HepG2 (cell line): ENCODE results near the gene CEACAM21. TPM values are rescaled to one million over a fixed set of nuclear protein-coding genes. Genes with fewer than 3 reads are reported as not detected.

Experiments used
- ATAC-seq: fragments of 200-7000 bp; cut with Tn5 transposase; 3 replicates; pipeline ENCODE4 v1.9.1; 2020; ENCODE audit warnings: mild to moderate bottlenecking, moderate library complexity
- BruUV-seq: library from RNA; stranded (reverse); fragments of 400-500 nt; replicated peaks from 2 replicates; lab custom pipeline; 2021; lab: Mats Ljungman, UMichigan
- CTCF ChIA-PET: fragments of 300-600 bp; formaldehyde crosslinking; extraction: SDS; loops from one replicate; lab custom pipeline; 2021; ENCODE audit warnings: low total read pairs, inconsistent platforms, low intra/inter-chr PET ratio; lab: Yijun Ruan, JAX
- POLR2A ChIA-PET: fragments of 350-600 bp; sonication (Branson Sonifier 250); formaldehyde crosslinking; loops from one replicate; lab custom pipeline; 2020; ENCODE audit warnings: antibody characterized with exemption, inconsistent platforms; lab: Yijun Ruan, JAX
- DNase-seq: peaks from one replicate; pipeline ENCODE4 v3.0.0-alpha.2; 2015; ENCODE audit warnings: low spot score
- FAIRE-seq: peaks from 3 replicates; lab custom pipeline; 2011; peaks lifted over from hg19 to GRCh38; lab: Jason Lieb, UNC
- H2AFZ ChIP-seq: one replicate; pipeline ENCODE4 v1.6.1; 2011; ENCODE audit warnings: low read length, inconsistent platforms
- H3K27ac ChIP-seq: fragments of 300-600 bp; 3 replicates; pipeline ENCODE4 v1.8.0; 2011; ENCODE audit warnings: mixed run types, mild to moderate bottlenecking, mixed read lengths, low read length, inconsistent platforms; ENCODE audit not compliant: insufficient read depth; ENCODE audit errors: extremely low read length
- H3K27me3 ChIP-seq, 2 experiments: fragments of 200-600 bp in 1 of 2; 2 replicates in 1 of 2; 3 replicates in 1 of 2; pipeline versions ENCODE4 v1.6.0 to v1.8.0; 2011; ENCODE audit warnings: low read length in 2 of 2, mild to moderate bottlenecking in 2 of 2, moderate library complexity in 2 of 2, inconsistent platforms in 1 of 2; ENCODE audit not compliant: insufficient read depth in 2 of 2, control insufficient read depth in 1 of 2
- H3K36me3 ChIP-seq, 2 experiments: fragments of 200-600 bp in 1 of 2; replicated peaks in 1 of 2; 2 replicates in 1 of 2; 3 replicates in 1 of 2; pipeline versions ENCODE4 v1.5.1 to v1.8.0; 2011; ENCODE audit warnings: low read length in 2 of 2, inconsistent platforms in 1 of 2; ENCODE audit not compliant: insufficient read depth in 2 of 2, control insufficient read depth in 1 of 2
- H3K4me1 ChIP-seq: 2 replicates; pipeline ENCODE4 v1.5.1; 2012; ENCODE audit warnings: low read length, inconsistent platforms; ENCODE audit not compliant: insufficient read depth
- H3K4me2 ChIP-seq: 2 replicates; pipeline ENCODE4 v1.6.0; 2011; ENCODE audit warnings: low read depth, low read length, inconsistent platforms
- H3K4me3 ChIP-seq, 3 experiments: fragments of 200-600 bp in 1 of 3; sonication (generic), shearing (Covaris generic) in 1 of 3; replicated peaks in 1 of 3; 2 replicates each; pipeline ENCODE4 v1.5.1; 2011 to 2016; ENCODE audit warnings: low read length in 3 of 3, inconsistent platforms in 2 of 3, low read depth in 2 of 3, mild to moderate bottlenecking in 2 of 3, control low read depth in 1 of 3, mixed read lengths in 1 of 3; ENCODE audit not compliant: insufficient read depth in 1 of 3
- H3K79me2 ChIP-seq: one replicate; pipeline ENCODE4 v1.6.1; 2011; ENCODE audit warnings: low read length, inconsistent platforms; ENCODE audit not compliant: insufficient read depth
- H3K9ac ChIP-seq: 2 replicates; pipeline ENCODE4 v1.6.0; 2011; ENCODE audit warnings: mild to moderate bottlenecking, low read depth, low read length, inconsistent platforms; ENCODE audit not compliant: insufficient read depth
- H3K9me3 ChIP-seq: 2 replicates; pipeline ENCODE4 v1.5.1; 2012; ENCODE audit warnings: mild to moderate bottlenecking, low read length
- H4K20me1 ChIP-seq: 2 replicates; pipeline ENCODE4 v1.6.0; 2011; ENCODE audit warnings: inconsistent platforms, mild to moderate bottlenecking, low read length, moderate library complexity; ENCODE audit not compliant: insufficient read depth
- FOSL1 ChIP-seq: sonication (generic); formaldehyde crosslinking; IDR thresholded peaks from 2 replicates; pipeline ENCODE4 v1.9.0; 2021; ENCODE audit warnings: missing genetic modification reagents, borderline replicate concordance
- HDAC6 ChIP-seq: fragments of 200-600 bp; sonication (generic); IDR thresholded peaks from 2 replicates; pipeline ENCODE4 v1.7.0; 2017; ENCODE audit warnings: mild to moderate bottlenecking, antibody characterized with exemption, low read length, low read depth
- MAFF ChIP-seq: IDR thresholded peaks from 2 replicates; pipeline ENCODE4 v1.6.1; 2011; ENCODE audit warnings: low read depth, low read length, improper control_type of control experiment
- MAFK ChIP-seq, 2 experiments: IDR thresholded peaks in 1 of 2; conservative IDR thresholded peaks in 1 of 2; 2 replicates each; pipeline ENCODE4 v1.6.1; 2011; ENCODE audit warnings: improper control_type of control experiment in 2 of 2, low read length in 2 of 2
- MTF2 ChIP-seq: sonication (generic); formaldehyde crosslinking; IDR thresholded peaks from 2 replicates; pipeline ENCODE4 v1.5.0; 2020; ENCODE audit warnings: missing genetic modification reagents, borderline replicate concordance
- NFRKB ChIP-seq: fragments of 450-650 bp; IDR thresholded peaks from 2 replicates; pipeline ENCODE4 v1.6.1; 2017
- NFYC ChIP-seq: IDR thresholded peaks from 2 replicates; pipeline ENCODE4 v1.6.1; 2016; ENCODE audit warnings: missing genetic modification reagents, missing compliant biosample characterization
- NR2C2 ChIP-seq: sonication (generic); formaldehyde crosslinking; IDR thresholded peaks from 2 replicates; pipeline ENCODE4 v1.4.0; 2020; ENCODE audit warnings: missing genetic modification reagents, mild to moderate bottlenecking, moderate library complexity, borderline replicate concordance
- RARG ChIP-seq: sonication (generic); formaldehyde crosslinking; IDR thresholded peaks from 2 replicates; pipeline ENCODE4 v1.4.0; 2020; ENCODE audit warnings: low read depth, mild to moderate bottlenecking, missing genetic modification reagents
- SMC3 ChIP-seq: IDR thresholded peaks from 2 replicates; pipeline ENCODE4 v1.6.1; 2011; ENCODE audit warnings: low read length, improper control_type of control experiment
- XBP1 ChIP-seq: sonication (generic); formaldehyde crosslinking; IDR thresholded peaks from 2 replicates; pipeline ENCODE4 v1.5.0; 2020; ENCODE audit warnings: missing genetic modification reagents
- ZNF12 ChIP-seq: sonication (generic); formaldehyde crosslinking; IDR thresholded peaks from 2 replicates; pipeline ENCODE4 v1.5.0; 2020; ENCODE audit warnings: missing genetic modification reagents
- ZNF124 ChIP-seq: sonication (generic); formaldehyde crosslinking; IDR thresholded peaks from 2 replicates; pipeline ENCODE4 v1.4.0; 2020; ENCODE audit warnings: missing genetic modification reagents
- ZNF619 ChIP-seq: sonication (generic); formaldehyde crosslinking; IDR thresholded peaks from 2 replicates; pipeline ENCODE4 v1.4.0; 2020; ENCODE audit warnings: mild to moderate bottlenecking, missing genetic modification reagents
- ZNF770 ChIP-seq: sonication (generic); formaldehyde crosslinking; IDR thresholded peaks from 2 replicates; pipeline ENCODE4 v1.5.0; 2020; ENCODE audit warnings: mild to moderate bottlenecking, missing genetic modification reagents
- whole genome bisulfite sequencing: methylation state at CpG from one replicate; pipeline ENCODE4 v1.1.6; 2017; ENCODE audit warnings: low lambda C conversion rate; 5-methylcytosine and 5-hydroxymethylcytosine counted together
- in situ Hi-C: cut with HindIII; loops from 2 replicates; pipeline ENCODE4 v1.10.0; 2017; ENCODE audit warnings: low pct_unique_long_range_greater_than_20kb; ENCODE audit not compliant: extremely low pct_ligation_motif_present
- intact Hi-C: fragments of 100-400 bp; cut with micrococcal nuclease; formaldehyde crosslinking; loops from one replicate; pipeline ENCODE4 v1.10.0; 2022; ENCODE audit not compliant: unreplicated experiment
- polyA plus RNA-seq, 8 experiments: library from polyadenylated mRNA; depleted of rRNA in 3 of 8; stranded (reverse) in 7 of 8; unstranded in 1 of 8; fragments of >200 nt; fragmentation: Illumina TruSeq in 4 of 8; extraction: Trizol in 4 of 8; gene quantifications; 2 replicates each; pipeline versions ENCODE4 v1.2.1 to v1.2.3, GENCODE V29; 2011 to 2016; ENCODE audit warnings: low read depth in 4 of 8, missing spikeins in 1 of 8, mixed read lengths in 1 of 8; ENCODE audit not compliant: insufficient read depth in 1 of 8
- total RNA-seq, 5 experiments: library from RNA; depleted of rRNA; stranded (reverse); fragments of >200 nt; fragmentation: Illumina TruSeq; extraction: Trizol; gene quantifications; 2 replicates each; pipeline ENCODE4 v1.2.3, GENCODE V29; 2016; ENCODE audit warnings: low read depth in 1 of 5

The CEACAM21 gene
- total and polyA plus RNA-seq, 2 of the 13 experiments (the other 11 are each of a cell fraction or from before 2014, with no cell fraction given), result 0.05 TPM; not detected in 1

GRCh38 chr19:41540041-41540695, 35.8 kb upstream of the CEACAM21 start:
- intact Hi-C loops (no loop called here), in situ Hi-C loops (no loop called here)
- no TSS peak for BruUV-seq
- Histone ChIP-seq H3K27me3 (peaks cover 1 to 13% of the 10 kb centered on the region in 2 experiments; a peak in 2 of 5 replicates), H3K4me1 (no peaks in the 10 kb centered on the region), H3K9me3 (no peaks in the 10 kb centered on the region), H4K20me1 (no peaks in the 10 kb centered on the region), H3K79me2 (no peaks in the 10 kb centered on the region), H2AFZ (no peak overlapping the region), H3K9ac (no peak overlapping the region), H3K27ac (no peak overlapping the region), H3K36me3 (no peaks in the 10 kb centered on the region), H3K4me3 (no peak overlapping the region), H3K4me2 (no peak overlapping the region)
- POLR2A ChIA-PET, result no interaction called here
- TF ChIP-seq MTF2 (CRISPR knock-in tag) (no peak), XBP1 (no peak), ZNF770 (no peak)
- no peak for ATAC-seq
- no peak for DNase-seq
- no peak for FAIRE-seq
- WGBS, result 0% methylated on average over 7 of the region's 11 CpGs
- CTCF ChIA-PET, result interaction anchor here (1.7 kb wide), 1 partner anchor 91 kb away, joined by 6 read pairs; no protein-coding TSS in a partner anchor

GRCh38 chr19:41541990-41542584, 33.9 kb upstream of the CEACAM21 start:
- 43% methylated on average over 13 of the region's 13 CpGs for WGBS
- Histone ChIP-seq H2AFZ (no peak overlapping the region), H3K4me1 (no peaks in the 10 kb centered on the region), H3K9ac (no peak overlapping the region), H3K4me2 (no peak overlapping the region), H3K9me3 (no peaks in the 10 kb centered on the region), H3K79me2 (no peaks in the 10 kb centered on the region), H3K36me3 (no peaks in the 10 kb centered on the region), H3K27ac (no peak overlapping the region), H3K27me3 (peaks cover 1 to 22% of the 10 kb centered on the region in 2 experiments; a peak in 3 of 5 replicates), H4K20me1 (no peaks in the 10 kb centered on the region), H3K4me3 (no peak overlapping the region)
- CTCF ChIA-PET, result interaction anchor here (0.7 to 1.7 kb wide), 3 partner anchors 22 to 92 kb away, joined by 3 to 8 read pairs (median 6); no protein-coding TSS in a partner anchor
- ATAC-seq (no peak), DNase-seq (peak; percentile 31), FAIRE-seq (no peak)
- in situ Hi-C loops (no loop called here), intact Hi-C loops (no loop called here)
- no TSS peak for BruUV-seq
- POLR2A ChIA-PET, result no interaction called here
- TF ChIP-seq MAFK (conservative IDR thresholded peaks at IDR 0.05 in 1 of 2, IDR thresholded peaks at IDR 0.05 in 1 of 2; ENCODE audit: low read length in 2 of 2), result peak; percentile 67 to 74; a peak in 3 of 4 replicates
- no peak for TF ChIP-seq NFRKB
- TF ChIP-seq SMC3, result peak; percentile 24; the same call in 1 of the 2 replicates
- TF ChIP-seq NR2C2 (CRISPR knock-in tag), result no peak
- TF ChIP-seq ZNF619, result no peak
- TF ChIP-seq ZNF12, result no peak
- no peak for TF ChIP-seq NFYC (CRISPR knock-in tag)
- no peak for TF ChIP-seq FOSL1 (CRISPR knock-in tag)
- no peak for TF ChIP-seq ZNF124 (CRISPR knock-in tag)
- peak; percentile 51; the same call in 1 of the 2 replicates for TF ChIP-seq MAFF
- TF ChIP-seq RARG (CRISPR knock-in tag), result no peak
- no peak for TF ChIP-seq HDAC6
